ENCODE results near the gene BCL2L11. TPM values are rescaled to one million over a fixed set of nuclear protein-coding genes. Genes with fewer than 3 reads are reported as not detected.

Gene BCL2L11
- total and polyA plus RNA-seq, 9 of the 15 experiments (the other 6 are each of a cell fraction or from before 2014, with no cell fraction given): 2.2 to 18.8 (median 5.0) TPM

GRCh38 chr2:111120253-111121027 is at the start of gene BCL2L11 (continued):
- TF ChIP-seq, protein P1, sequence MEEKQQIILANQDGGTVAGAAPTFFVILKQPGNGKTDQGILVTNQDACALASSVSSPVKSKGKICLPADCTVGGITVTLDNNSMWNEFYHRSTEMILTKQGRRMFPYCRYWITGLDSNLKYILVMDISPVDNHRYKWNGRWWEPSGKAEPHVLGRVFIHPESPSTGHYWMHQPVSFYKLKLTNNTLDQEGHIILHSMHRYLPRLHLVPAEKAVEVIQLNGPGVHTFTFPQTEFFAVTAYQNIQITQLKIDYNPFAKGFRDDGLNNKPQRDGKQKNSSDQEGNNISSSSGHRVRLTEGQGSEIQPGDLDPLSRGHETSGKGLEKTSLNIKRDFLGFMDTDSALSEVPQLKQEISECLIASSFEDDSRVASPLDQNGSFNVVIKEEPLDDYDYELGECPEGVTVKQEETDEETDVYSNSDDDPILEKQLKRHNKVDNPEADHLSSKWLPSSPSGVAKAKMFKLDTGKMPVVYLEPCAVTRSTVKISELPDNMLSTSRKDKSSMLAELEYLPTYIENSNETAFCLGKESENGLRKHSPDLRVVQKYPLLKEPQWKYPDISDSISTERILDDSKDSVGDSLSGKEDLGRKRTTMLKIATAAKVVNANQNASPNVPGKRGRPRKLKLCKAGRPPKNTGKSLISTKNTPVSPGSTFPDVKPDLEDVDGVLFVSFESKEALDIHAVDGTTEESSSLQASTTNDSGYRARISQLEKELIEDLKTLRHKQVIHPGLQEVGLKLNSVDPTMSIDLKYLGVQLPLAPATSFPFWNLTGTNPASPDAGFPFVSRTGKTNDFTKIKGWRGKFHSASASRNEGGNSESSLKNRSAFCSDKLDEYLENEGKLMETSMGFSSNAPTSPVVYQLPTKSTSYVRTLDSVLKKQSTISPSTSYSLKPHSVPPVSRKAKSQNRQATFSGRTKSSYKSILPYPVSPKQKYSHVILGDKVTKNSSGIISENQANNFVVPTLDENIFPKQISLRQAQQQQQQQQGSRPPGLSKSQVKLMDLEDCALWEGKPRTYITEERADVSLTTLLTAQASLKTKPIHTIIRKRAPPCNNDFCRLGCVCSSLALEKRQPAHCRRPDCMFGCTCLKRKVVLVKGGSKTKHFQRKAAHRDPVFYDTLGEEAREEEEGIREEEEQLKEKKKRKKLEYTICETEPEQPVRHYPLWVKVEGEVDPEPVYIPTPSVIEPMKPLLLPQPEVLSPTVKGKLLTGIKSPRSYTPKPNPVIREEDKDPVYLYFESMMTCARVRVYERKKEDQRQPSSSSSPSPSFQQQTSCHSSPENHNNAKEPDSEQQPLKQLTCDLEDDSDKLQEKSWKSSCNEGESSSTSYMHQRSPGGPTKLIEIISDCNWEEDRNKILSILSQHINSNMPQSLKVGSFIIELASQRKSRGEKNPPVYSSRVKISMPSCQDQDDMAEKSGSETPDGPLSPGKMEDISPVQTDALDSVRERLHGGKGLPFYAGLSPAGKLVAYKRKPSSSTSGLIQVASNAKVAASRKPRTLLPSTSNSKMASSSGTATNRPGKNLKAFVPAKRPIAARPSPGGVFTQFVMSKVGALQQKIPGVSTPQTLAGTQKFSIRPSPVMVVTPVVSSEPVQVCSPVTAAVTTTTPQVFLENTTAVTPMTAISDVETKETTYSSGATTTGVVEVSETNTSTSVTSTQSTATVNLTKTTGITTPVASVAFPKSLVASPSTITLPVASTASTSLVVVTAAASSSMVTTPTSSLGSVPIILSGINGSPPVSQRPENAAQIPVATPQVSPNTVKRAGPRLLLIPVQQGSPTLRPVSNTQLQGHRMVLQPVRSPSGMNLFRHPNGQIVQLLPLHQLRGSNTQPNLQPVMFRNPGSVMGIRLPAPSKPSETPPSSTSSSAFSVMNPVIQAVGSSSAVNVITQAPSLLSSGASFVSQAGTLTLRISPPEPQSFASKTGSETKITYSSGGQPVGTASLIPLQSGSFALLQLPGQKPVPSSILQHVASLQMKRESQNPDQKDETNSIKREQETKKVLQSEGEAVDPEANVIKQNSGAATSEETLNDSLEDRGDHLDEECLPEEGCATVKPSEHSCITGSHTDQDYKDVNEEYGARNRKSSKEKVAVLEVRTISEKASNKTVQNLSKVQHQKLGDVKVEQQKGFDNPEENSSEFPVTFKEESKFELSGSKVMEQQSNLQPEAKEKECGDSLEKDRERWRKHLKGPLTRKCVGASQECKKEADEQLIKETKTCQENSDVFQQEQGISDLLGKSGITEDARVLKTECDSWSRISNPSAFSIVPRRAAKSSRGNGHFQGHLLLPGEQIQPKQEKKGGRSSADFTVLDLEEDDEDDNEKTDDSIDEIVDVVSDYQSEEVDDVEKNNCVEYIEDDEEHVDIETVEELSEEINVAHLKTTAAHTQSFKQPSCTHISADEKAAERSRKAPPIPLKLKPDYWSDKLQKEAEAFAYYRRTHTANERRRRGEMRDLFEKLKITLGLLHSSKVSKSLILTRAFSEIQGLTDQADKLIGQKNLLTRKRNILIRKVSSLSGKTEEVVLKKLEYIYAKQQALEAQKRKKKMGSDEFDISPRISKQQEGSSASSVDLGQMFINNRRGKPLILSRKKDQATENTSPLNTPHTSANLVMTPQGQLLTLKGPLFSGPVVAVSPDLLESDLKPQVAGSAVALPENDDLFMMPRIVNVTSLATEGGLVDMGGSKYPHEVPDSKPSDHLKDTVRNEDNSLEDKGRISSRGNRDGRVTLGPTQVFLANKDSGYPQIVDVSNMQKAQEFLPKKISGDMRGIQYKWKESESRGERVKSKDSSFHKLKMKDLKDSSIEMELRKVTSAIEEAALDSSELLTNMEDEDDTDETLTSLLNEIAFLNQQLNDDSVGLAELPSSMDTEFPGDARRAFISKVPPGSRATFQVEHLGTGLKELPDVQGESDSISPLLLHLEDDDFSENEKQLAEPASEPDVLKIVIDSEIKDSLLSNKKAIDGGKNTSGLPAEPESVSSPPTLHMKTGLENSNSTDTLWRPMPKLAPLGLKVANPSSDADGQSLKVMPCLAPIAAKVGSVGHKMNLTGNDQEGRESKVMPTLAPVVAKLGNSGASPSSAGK (IDR thresholded peaks at IDR 0.05): peak; percentile 85
- TF ChIP-seq MXD1 (CRISPR knock-in tag; IDR thresholded peaks at IDR 0.05; ENCODE audit: borderline replicate concordance, poor library complexity, severe bottlenecking): no peak
- TF ChIP-seq, protein P2, sequence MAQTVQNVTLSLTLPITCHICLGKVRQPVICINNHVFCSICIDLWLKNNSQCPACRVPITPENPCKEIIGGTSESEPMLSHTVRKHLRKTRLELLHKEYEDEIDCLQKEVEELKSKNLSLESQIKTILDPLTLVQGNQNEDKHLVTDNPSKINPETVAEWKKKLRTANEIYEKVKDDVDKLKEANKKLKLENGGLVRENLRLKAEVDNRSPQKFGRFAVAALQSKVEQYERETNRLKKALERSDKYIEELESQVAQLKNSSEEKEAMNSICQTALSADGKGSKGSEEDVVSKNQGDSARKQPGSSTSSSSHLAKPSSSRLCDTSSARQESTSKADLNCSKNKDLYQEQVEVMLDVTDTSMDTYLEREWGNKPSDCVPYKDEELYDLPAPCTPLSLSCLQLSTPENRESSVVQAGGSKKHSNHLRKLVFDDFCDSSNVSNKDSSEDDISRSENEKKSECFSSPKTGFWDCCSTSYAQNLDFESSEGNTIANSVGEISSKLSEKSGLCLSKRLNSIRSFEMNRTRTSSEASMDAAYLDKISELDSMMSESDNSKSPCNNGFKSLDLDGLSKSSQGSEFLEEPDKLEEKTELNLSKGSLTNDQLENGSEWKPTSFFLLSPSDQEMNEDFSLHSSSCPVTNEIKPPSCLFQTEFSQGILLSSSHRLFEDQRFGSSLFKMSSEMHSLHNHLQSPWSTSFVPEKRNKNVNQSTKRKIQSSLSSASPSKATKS (CRISPR knock-in tag; IDR thresholded peaks at IDR 0.05): no peak
- no peak for TF ChIP-seq ZNF436 (CRISPR knock-in tag; IDR thresholded peaks at IDR 0.05)
- TF ChIP-seq CUX1 (CRISPR knock-in tag; IDR thresholded peaks at IDR 0.05): no peak
